Upper lobe of left lung (tissue), 4 donors: ENCODE results near the gene GPR180.

ENCODE experiments used
- CTCF ChIP-seq, 6 experiments: fragments of 450-650 bp in 4 of 6; fragments of 200-600 bp in 2 of 6; sonication (generic) in 2 of 6; IDR thresholded peaks; one replicate each; pipeline ENCODE4 v1.5.1; 2016 to 2019; ENCODE audit warnings: antibody characterized with exemption in 6 of 6
- EP300 ChIP-seq, 4 donors: sonication (generic); formaldehyde crosslinking; IDR thresholded peaks; one replicate each; pipeline ENCODE4 v1.5.1; 2017; ENCODE audit warnings: antibody characterized with exemption in 4 of 4, control low read depth in 2 of 4
- POLR2A ChIP-seq, 4 donors: fragments of 450-650 bp; IDR thresholded peaks; one replicate each; pipeline ENCODE4 v1.5.1; 2016 to 2017; ENCODE audit warnings: antibody characterized with exemption in 4 of 4, mild to moderate bottlenecking in 2 of 4
- POLR2AphosphoS5 ChIP-seq, 2 donors: sonication (generic); formaldehyde crosslinking; IDR thresholded peaks; one replicate each; pipeline ENCODE4 v1.5.1; 2017; ENCODE audit warnings: antibody characterized with exemption in 2 of 2

GRCh38 chr13:94558716-94559115, 42.9 kb upstream of the GPR180 start:
- TF ChIP-seq CTCF (IDR thresholded peaks at IDR 0.05) (no peak), POLR2A (IDR thresholded peaks at IDR 0.05) (no peak), POLR2AphosphoS5 (IDR thresholded peaks at IDR 0.05) (no peak), EP300 (IDR thresholded peaks at IDR 0.05) (no peak)
